Loucy (cell line): Measurements from ENCODE around the gene PPP1R12B.
"Not testable (repeated sequence)": the region's sequence is repeated elsewhere in the genome, so short reads cannot be mapped to it uniquely, and the experiment has no call there.

ENCODE experiments used
- H2AFZ ChIP-seq: fragments of 200-600 bp; sonication (generic); 2 replicates; pipeline ENCODE4 v1.6.0; 2016; ENCODE audit warnings: antibody characterized with exemption, mild to moderate bottlenecking, low read length, moderate library complexity
- H3F3A ChIP-seq: fragments of 200-600 bp; 2 replicates; pipeline ENCODE4 v1.6.0; 2016; ENCODE audit warnings: antibody characterized with exemption, low read depth, mild to moderate bottlenecking
- H3K27me3 ChIP-seq: fragments of 200-600 bp; sonication (generic); 2 replicates; pipeline ENCODE4 v1.6.1; 2014; ENCODE audit warnings: low read length, mild to moderate bottlenecking; ENCODE audit not compliant: insufficient read depth, poor library complexity, severe bottlenecking
- H3K36me3 ChIP-seq: fragments of 200-600 bp; sonication (generic); 2 replicates; pipeline ENCODE4 v1.6.1; 2016; ENCODE audit warnings: low read length; ENCODE audit not compliant: insufficient read depth
- H3K4me1 ChIP-seq: fragments of 200-600 bp; sonication (generic); 2 replicates; pipeline ENCODE4 v1.5.1; 2014; ENCODE audit warnings: low read length, mild to moderate bottlenecking; ENCODE audit not compliant: insufficient read depth, poor library complexity, severe bottlenecking
- H3K4me2 ChIP-seq: fragments of 200-600 bp; sonication (generic); 2 replicates; pipeline ENCODE4 v1.6.0; 2014; ENCODE audit warnings: antibody characterized with exemption, low read length, low read depth, mild to moderate bottlenecking; ENCODE audit not compliant: poor library complexity, severe bottlenecking
- H3K4me3 ChIP-seq: fragments of 200-600 bp; sonication (generic); 2 replicates; pipeline ENCODE4 v1.5.1; 2014; ENCODE audit warnings: low read length, mild to moderate bottlenecking, mixed read lengths; ENCODE audit not compliant: poor library complexity, severe bottlenecking
- H3K79me2 ChIP-seq: fragments of 200-600 bp; sonication (generic); 2 replicates; pipeline ENCODE4 v1.6.1; 2014; ENCODE audit warnings: low read length; ENCODE audit not compliant: insufficient read depth
- H3K9ac ChIP-seq: fragments of 200-600 bp; sonication (generic); 2 replicates; pipeline ENCODE4 v1.6.0; 2014; ENCODE audit warnings: mild to moderate bottlenecking, low read depth, low read length, moderate library complexity; ENCODE audit not compliant: poor library complexity, severe bottlenecking
- H3K9me2 ChIP-seq: fragments of 200-600 bp; sonication (generic); replicated peaks from 2 replicates; pipeline ENCODE4 v1.6.1; 2016; ENCODE audit warnings: low read depth, low read length, mixed read lengths
- H3K9me3 ChIP-seq: fragments of 200-600 bp; sonication (generic); 2 replicates; pipeline ENCODE4 v1.6.1; 2014; ENCODE audit warnings: mild to moderate bottlenecking, antibody characterized with exemption, low read length, low read depth; ENCODE audit not compliant: insufficient read depth
- H4K20me1 ChIP-seq: fragments of 200-600 bp; sonication (generic); 2 replicates; pipeline ENCODE4 v1.6.0; 2014; ENCODE audit warnings: antibody characterized with exemption, low read length, mild to moderate bottlenecking; ENCODE audit not compliant: insufficient read depth, poor library complexity, severe bottlenecking
- CTCF ChIP-seq: fragments of 200-600 bp; sonication (generic); conservative IDR thresholded peaks from 2 replicates; pipeline ENCODE4 v1.5.1; 2014; ENCODE audit warnings: mild to moderate bottlenecking, antibody characterized with exemption, low read length
- EZH2phosphoT487 ChIP-seq: fragments of 200-600 bp; IDR thresholded peaks from 2 replicates; pipeline ENCODE4 v1.6.1; 2018; ENCODE audit warnings: antibody characterized with exemption, mild to moderate bottlenecking, moderate library complexity, borderline replicate concordance

Gene PPP1R12B

DNA sequence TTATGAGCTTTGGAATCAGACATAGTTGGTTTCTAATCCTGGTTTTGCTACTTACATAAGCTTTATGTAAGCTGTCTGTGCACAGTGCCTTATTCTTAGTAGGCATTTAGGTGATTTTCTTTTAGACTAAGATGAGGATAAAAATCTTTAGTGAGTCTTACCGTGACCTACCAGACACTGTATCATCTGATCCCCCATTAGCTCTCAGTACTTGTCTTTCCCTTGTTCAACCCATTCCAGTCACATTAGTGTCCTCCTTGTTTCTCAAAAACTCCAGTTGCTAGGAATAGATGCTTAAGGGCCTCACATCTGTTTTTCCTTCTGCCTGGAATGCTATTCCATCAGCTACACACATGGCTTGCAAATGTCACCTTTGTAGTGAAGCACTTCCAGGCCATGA is 18.8 kb downstream of the PPP1R12B start:
- no peaks in the 10 kb centered on the region for H3K9me2 ChIP-seq
- H3F3A ChIP-seq = no peaks in the 10 kb centered on the region
- no peak overlapping the region for H3K4me3 ChIP-seq
- H3K9me3 ChIP-seq = no peaks in the 10 kb centered on the region
- H3K9ac ChIP-seq = no peak overlapping the region
- TF ChIP-seq CTCF (no peak), EZH2phosphoT487 (no peak)
- H3K4me2 ChIP-seq = no peak overlapping the region
- peaks cover 8% of the 10 kb centered on the region; the same call in 1 of the 2 replicates for H3K79me2 ChIP-seq
- no peaks in the 10 kb centered on the region for H3K4me1 ChIP-seq
- no peaks in the 10 kb centered on the region for H3K27me3 ChIP-seq
- no peaks in the 10 kb centered on the region for H4K20me1 ChIP-seq
- no peak overlapping the region for H2AFZ ChIP-seq
- H3K36me3 ChIP-seq = no peaks in the 10 kb centered on the region

- H3K4me2 ChIP-seq, H4K20me1 ChIP-seq, H3K4me1 ChIP-seq, H3K79me2 ChIP-seq, H3K9me3 ChIP-seq, H3K4me3 ChIP-seq, H3K27me3 ChIP-seq, H3K9me2 ChIP-seq, H2AFZ ChIP-seq, H3K36me3 ChIP-seq, H3K9ac ChIP-seq, H3F3A ChIP-seq: not testable (repeated sequence)
These were observed 22.4 kb downstream of the PPP1R12B start for GRCh38 chr1:202370906-202371305.

- H3K9ac ChIP-seq = no peak overlapping the region
- TF ChIP-seq EZH2phosphoT487 (no peak), CTCF (no peak)
- no peaks in the 10 kb centered on the region for H3K9me3 ChIP-seq
- H3K4me3 ChIP-seq = no peak overlapping the region
- 0 out of 2 replicates have a peak, but pooled peaks cover 4% of the 10 kb centered on the region for H3K79me2 ChIP-seq
- H3K36me3 ChIP-seq = no peaks in the 10 kb centered on the region
- H3K4me2 ChIP-seq = no peak overlapping the region
- H3K4me1 ChIP-seq = no peaks in the 10 kb centered on the region
- peaks cover 2% of the 10 kb centered on the region for H4K20me1 ChIP-seq
- no peaks in the 10 kb centered on the region for H3K9me2 ChIP-seq
- H3F3A ChIP-seq = no peaks in the 10 kb centered on the region
- no peaks in the 10 kb centered on the region for H3K27me3 ChIP-seq
- H2AFZ ChIP-seq = no peak overlapping the region
These were observed 25.6 kb downstream of the PPP1R12B start for GRCh38 chr1:202374099-202374498.

- not testable (repeated sequence) for H4K20me1 ChIP-seq, H3F3A ChIP-seq, H2AFZ ChIP-seq, H3K4me3 ChIP-seq, H3K9ac ChIP-seq, H3K79me2 ChIP-seq, H3K4me2 ChIP-seq, H3K4me1 ChIP-seq, H3K9me3 ChIP-seq, H3K9me2 ChIP-seq, H3K27me3 ChIP-seq, H3K36me3 ChIP-seq
These were observed 26.7 kb downstream of the PPP1R12B start for GRCh38 chr1:202375175-202375574.
